ES-I3 (cell line): ENCODE data around the gene FMN1.

ENCODE experiments used
- H3K36me3 ChIP-seq: 2 replicates; pipeline ENCODE4 v1.6.1; 2013; ENCODE audit warnings: mild to moderate bottlenecking, low read length, control low read depth, moderate library complexity; ENCODE audit not compliant: insufficient read depth
- H3K4me1 ChIP-seq: 2 replicates; pipeline ENCODE4 v1.6.1; 2013; ENCODE audit warnings: mild to moderate bottlenecking, control low read depth, low read length; ENCODE audit not compliant: insufficient read depth
- H3K9ac ChIP-seq: 2 replicates; pipeline ENCODE4 v1.6.1; 2013; ENCODE audit warnings: low read depth, mild to moderate bottlenecking, low read length, moderate library complexity
- H3K9me3 ChIP-seq: 2 replicates; pipeline ENCODE4 v1.6.1; 2013; ENCODE audit warnings: mild to moderate bottlenecking, low read length, moderate library complexity; ENCODE audit not compliant: control insufficient read depth, insufficient read depth

FMN1 gene

GRCh38 chr15:33094336-33094735 lies 100.2 kb downstream of the FMN1 start:
- Histone ChIP-seq H3K9me3 (no peaks in the 10 kb centered on the region), H3K9ac (no peak overlapping the region), H3K4me1 (peaks cover 7% of the 10 kb centered on the region; the same call in 1 of the 2 replicates), H3K36me3 (no peaks in the 10 kb centered on the region)

GRCh38 chr15:33093222-33093621 lies 101.3 kb downstream of the FMN1 start:
- Histone ChIP-seq H3K9ac (no peak overlapping the region), H3K4me1 (peaks cover 2% of the 10 kb centered on the region; the same call in 1 of the 2 replicates), H3K9me3 (no peaks in the 10 kb centered on the region), H3K36me3 (no peaks in the 10 kb centered on the region)

GRCh38 chr15:33091983-33092693 lies 102.4 kb downstream of the FMN1 start:
- H3K9ac ChIP-seq, result no peak overlapping the region

GRCh38 chr15:33089878-33090757 lies 104.4 kb downstream of the FMN1 start:
- Histone ChIP-seq H3K4me1 (no peaks in the 10 kb centered on the region; the same call in 1 of the 2 replicates), H3K9me3 (no peaks in the 10 kb centered on the region), H3K9ac (no peak overlapping the region), H3K36me3 (no peaks in the 10 kb centered on the region)

More at GRCh38 chr15:33091983-33092693, 102.4 kb downstream of the FMN1 start:
- Histone ChIP-seq H3K9me3 (no peaks in the 10 kb centered on the region), H3K36me3 (no peaks in the 10 kb centered on the region), H3K4me1 (no peaks in the 10 kb centered on the region; the same call in 1 of the 2 replicates)

GRCh38 chr15:33089165-33089877 lies 105.2 kb downstream of the FMN1 start:
- Histone ChIP-seq H3K9ac (no peak overlapping the region), H3K9me3 (no peaks in the 10 kb centered on the region), H3K36me3 (no peaks in the 10 kb centered on the region), H3K4me1 (peaks cover 7% of the 10 kb centered on the region)

- no peaks in the 10 kb centered on the region for H3K9me3 ChIP-seq
- H3K4me1 ChIP-seq, result peaks cover 27% of the 10 kb centered on the region
- H3K36me3 ChIP-seq, result no peaks in the 10 kb centered on the region
- no peak overlapping the region for H3K9ac ChIP-seq
Observed at GRCh38 chr15:33086500-33087121, 107.9 kb downstream of the FMN1 start.

GRCh38 chr15:33084661-33085060 lies 109.9 kb downstream of the FMN1 start:
- H3K9ac ChIP-seq, result no peak overlapping the region
- H3K9me3 ChIP-seq, result no peaks in the 10 kb centered on the region
- peaks cover 27% of the 10 kb centered on the region for H3K4me1 ChIP-seq
- no peaks in the 10 kb centered on the region for H3K36me3 ChIP-seq

- Histone ChIP-seq H3K36me3 (no peaks in the 10 kb centered on the region), H3K9me3 (no peaks in the 10 kb centered on the region), H3K9ac (no peak overlapping the region), H3K4me1 (peaks cover 27% of the 10 kb centered on the region)
Observed at GRCh38 chr15:33083232-33084081, 111.1 kb downstream of the FMN1 start.

GRCh38 chr15:33080006-33080405 lies 114.5 kb downstream of the FMN1 start:
- Histone ChIP-seq H3K9me3 (no peaks in the 10 kb centered on the region), H3K36me3 (no peaks in the 10 kb centered on the region), H3K4me1 (peaks cover 27% of the 10 kb centered on the region), H3K9ac (no peak overlapping the region)

GRCh38 chr15:33078607-33079006 lies 115.9 kb downstream of the FMN1 start:
- no peaks in the 10 kb centered on the region for H3K36me3 ChIP-seq
- no peak overlapping the region for H3K9ac ChIP-seq
- H3K9me3 ChIP-seq, result no peaks in the 10 kb centered on the region
- H3K4me1 ChIP-seq, result peaks cover 13% of the 10 kb centered on the region

GRCh38 chr15:33076937-33077336 lies 117.6 kb downstream of the FMN1 start:
- H3K4me1 ChIP-seq, result no peaks in the 10 kb centered on the region
- no peaks in the 10 kb centered on the region for H3K36me3 ChIP-seq
- no peaks in the 10 kb centered on the region for H3K9me3 ChIP-seq
- H3K9ac ChIP-seq, result no peak overlapping the region

- H3K9me3 ChIP-seq, result no peaks in the 10 kb centered on the region
- no peaks in the 10 kb centered on the region for H3K4me1 ChIP-seq
- no peaks in the 10 kb centered on the region for H3K36me3 ChIP-seq
- H3K9ac ChIP-seq, result no peak overlapping the region
Observed at GRCh38 chr15:33074942-33075341, 119.6 kb downstream of the FMN1 start.

- no peaks in the 10 kb centered on the region for H3K9me3 ChIP-seq
- H3K9ac ChIP-seq, result no peak overlapping the region
- no peaks in the 10 kb centered on the region for H3K36me3 ChIP-seq
- peaks cover 3% of the 10 kb centered on the region for H3K4me1 ChIP-seq
Observed at GRCh38 chr15:33074212-33074611, 120.3 kb downstream of the FMN1 start.
